ENCODE measurements around the gene AS3MT. TPM values are rescaled to one million over a fixed set of nuclear protein-coding genes. Genes with fewer than 3 reads are reported as not detected.

Gene AS3MT
- total RNA-seq, 4 donors from 2014 or later, result 9.8 to 19.2 (median 13.5) TPM

GRCh38 chr10:102876747-102877153 is 7.5 kb downstream of the AS3MT start:
- Histone ChIP-seq H3K4me3 (replicated peaks in 1 of 3) (no peak overlapping the region), H3K36me3 (peaks cover 0 to 4% of the 10 kb centered on the region in 2 donors), H3K27ac (no peak overlapping the region), H3K4me1 (no peaks in the 10 kb centered on the region), H3K9me3 (no peaks in the 10 kb centered on the region), H3K27me3 (no peaks in the 10 kb centered on the region)
- no peak for TF ChIP-seq CTCF (IDR thresholded peaks at IDR 0.05)
- no peak for TF ChIP-seq POLR2A (IDR thresholded peaks at IDR 0.05)
- intact Hi-C loops (cut with DNase I), result no loop called here
- 88 to 92% methylated on average over 2 of the region's 2 CpGs for WGBS, 2 donors
- no peak for DNase-seq

DNA sequence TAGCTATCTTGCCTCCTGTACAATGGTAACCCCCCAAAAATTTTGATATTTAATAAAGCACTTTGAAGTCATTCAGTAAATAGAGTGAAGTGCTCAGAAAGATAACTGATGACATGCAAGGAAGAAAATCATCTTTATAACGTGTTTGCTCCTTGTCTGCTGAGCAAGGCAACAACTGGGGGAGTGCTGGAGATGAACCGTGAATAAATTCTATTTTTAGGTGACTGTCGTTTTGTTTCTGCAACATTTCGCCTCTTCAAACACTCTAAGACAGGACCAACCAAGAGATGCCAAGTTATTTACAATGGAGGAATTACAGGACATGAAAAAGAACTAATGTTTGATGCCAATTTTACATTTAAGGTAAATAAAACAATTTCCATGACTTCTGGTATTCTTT is 9.4 kb downstream of the AS3MT start:
- peaks cover 0 to 4% of the 10 kb centered on the region in 2 donors for H3K36me3 ChIP-seq
- intact Hi-C loops (cut with DNase I), result no loop called here

GRCh38 chr10:102880256-102880655 is 11.0 kb downstream of the AS3MT start:
- Histone ChIP-seq H3K27ac (no peak overlapping the region), H3K27me3 (no peaks in the 10 kb centered on the region), H3K4me1 (no peaks in the 10 kb centered on the region), H3K36me3 (peaks cover 0 to 4% of the 10 kb centered on the region in 2 donors), H3K4me3 (replicated peaks in 1 of 3) (no peak overlapping the region), H3K9me3 (no peaks in the 10 kb centered on the region)
- intact Hi-C loops (cut with DNase I), result no loop called here
- TF ChIP-seq POLR2A (IDR thresholded peaks at IDR 0.05) (no peak), CTCF (IDR thresholded peaks at IDR 0.05) (no peak)
- DNase-seq, result no peak
- WGBS, 2 donors, result 91 to 98% methylated on average over 2 of the region's 2 CpGs

More for the DNA sequence above, 9.4 kb downstream of the AS3MT start:
- no peak overlapping the region for H3K27ac ChIP-seq
- no peak for DNase-seq
- TF ChIP-seq CTCF (IDR thresholded peaks at IDR 0.05) (no peak), POLR2A (IDR thresholded peaks at IDR 0.05) (no peak)
- no peaks in the 10 kb centered on the region for H3K4me1 ChIP-seq
- H3K4me3 ChIP-seq (replicated peaks in 1 of 3), result no peak overlapping the region
- no peaks in the 10 kb centered on the region for H3K27me3 ChIP-seq
- no peaks in the 10 kb centered on the region for H3K9me3 ChIP-seq
- 82 to 86% methylated on average over 4 of the region's 4 CpGs for WGBS, 2 donors

GRCh38 chr10:102888048-102888447 is 18.8 kb downstream of the AS3MT start:
- no peak for DNase-seq
- TF ChIP-seq CTCF (IDR thresholded peaks at IDR 0.05) (no peak), POLR2A (IDR thresholded peaks at IDR 0.05) (no peak)
- H3K4me3 ChIP-seq (replicated peaks in 1 of 3), result no peak overlapping the region
- no peaks in the 10 kb centered on the region for H3K4me1 ChIP-seq
- intact Hi-C loops (cut with DNase I), result no loop called here
- 91 to 96% methylated on average over 1 of the region's 1 CpG for WGBS, 2 donors
- H3K27ac ChIP-seq, result no peak overlapping the region
- no peaks in the 10 kb centered on the region for H3K36me3 ChIP-seq
- no peaks in the 10 kb centered on the region for H3K9me3 ChIP-seq
- no peaks in the 10 kb centered on the region for H3K27me3 ChIP-seq

GRCh38 chr10:102894466-102895213 is 25.4 kb downstream of the AS3MT start:
- WGBS, 2 donors, result 93 to 96% methylated on average over 4 of the region's 4 CpGs
- intact Hi-C loops (cut with DNase I), result no loop called here

More at GRCh38 chr10:102894466-102895213, 25.4 kb downstream of the AS3MT start:
- DNase-seq, result no peak
- H3K27me3 ChIP-seq, result no peaks in the 10 kb centered on the region
- H3K4me3 ChIP-seq (replicated peaks in 1 of 3), result no peak overlapping the region
- no peaks in the 10 kb centered on the region for H3K36me3 ChIP-seq
- H3K9me3 ChIP-seq, result no peaks in the 10 kb centered on the region
- TF ChIP-seq POLR2A (IDR thresholded peaks at IDR 0.05) (no peak), CTCF (IDR thresholded peaks at IDR 0.05) (no peak)
- no peaks in the 10 kb centered on the region for H3K4me1 ChIP-seq
- H3K27ac ChIP-seq, result no peak overlapping the region
